Left colon (tissue), 2 donors: ENCODE measurements around the gene FOLR3. TPM values are rescaled to one million over a fixed set of nuclear protein-coding genes. Genes with fewer than 3 reads are reported as not detected.
"Not testable (repeated sequence)": the region's sequence is repeated elsewhere in the genome, so short reads cannot be mapped to it uniquely, and the experiment has no call there.

Source experiments
- ATAC-seq: fragments of 200-7000 bp; cut with Tn5 transposase; one replicate; pipeline ENCODE4 v1.9.1; 2020; ENCODE audit warnings: mild to moderate bottlenecking, moderate library complexity
- DNase-seq, 2 donors: peaks; one replicate each; pipeline ENCODE4 v3.0.0-alpha.2; 2020
- intact Hi-C, 2 donors: fragments of 100-400 bp; cut with DNase I in 1 of 2; cut with micrococcal nuclease in 1 of 2; formaldehyde crosslinking; loops; one replicate each; pipeline versions ENCODE4 v1.11.2 to v1.14.0; 2022; cut with DNase I, micrococcal nuclease
- long read RNA-seq: library from polyadenylated mRNA; unstranded; transcript quantifications from one replicate; pipeline ENCODE4 v2.0.0, GENCODE V29; 2021
- total RNA-seq, 2 donors: library from RNA; stranded (reverse); fragmentation: NEBNext Ultra II Directional; extraction: Animal tissue kit (Norgen Biotek cat#: 25700); gene quantifications; one replicate each; pipeline ENCODE4 v1.2.1, GENCODE V29; 2021
- donor health status: DM: no; HTN: no; CAD: no.
- donor health status: DM: yes; HTN: yes; CAD: no.

Gene FOLR3
- total RNA-seq = not detected
- long read RNA-seq = 0 reads

DNA sequence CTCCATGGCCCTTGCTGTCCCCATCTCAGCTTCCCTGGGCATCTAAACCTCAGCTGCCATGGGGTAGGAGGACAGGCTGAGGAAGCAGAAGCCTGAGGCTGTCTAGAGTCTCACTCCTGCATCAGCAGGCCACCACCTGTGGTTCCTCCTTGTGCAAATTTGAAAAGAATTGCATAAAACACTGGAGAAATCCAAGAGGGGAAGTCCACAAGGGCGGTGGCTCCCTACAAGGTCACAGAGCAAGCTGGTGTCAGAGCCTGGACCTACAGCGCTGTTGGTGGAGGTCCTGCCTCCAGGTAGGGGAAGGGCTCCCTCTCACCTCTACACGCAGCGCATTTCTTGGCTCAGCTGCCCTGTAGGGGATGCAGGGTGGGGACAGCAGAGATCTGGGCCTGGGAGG lies at the start of gene FOLR3:
Gene FOLR3 (plus strand): TSS at position 253 of the 400 bp plus-strand sequence. CDS start 228 bp downstream, outside the sequence.
- DNase-seq, intact Hi-C loops, ATAC-seq: not testable (repeated sequence)

DNA sequence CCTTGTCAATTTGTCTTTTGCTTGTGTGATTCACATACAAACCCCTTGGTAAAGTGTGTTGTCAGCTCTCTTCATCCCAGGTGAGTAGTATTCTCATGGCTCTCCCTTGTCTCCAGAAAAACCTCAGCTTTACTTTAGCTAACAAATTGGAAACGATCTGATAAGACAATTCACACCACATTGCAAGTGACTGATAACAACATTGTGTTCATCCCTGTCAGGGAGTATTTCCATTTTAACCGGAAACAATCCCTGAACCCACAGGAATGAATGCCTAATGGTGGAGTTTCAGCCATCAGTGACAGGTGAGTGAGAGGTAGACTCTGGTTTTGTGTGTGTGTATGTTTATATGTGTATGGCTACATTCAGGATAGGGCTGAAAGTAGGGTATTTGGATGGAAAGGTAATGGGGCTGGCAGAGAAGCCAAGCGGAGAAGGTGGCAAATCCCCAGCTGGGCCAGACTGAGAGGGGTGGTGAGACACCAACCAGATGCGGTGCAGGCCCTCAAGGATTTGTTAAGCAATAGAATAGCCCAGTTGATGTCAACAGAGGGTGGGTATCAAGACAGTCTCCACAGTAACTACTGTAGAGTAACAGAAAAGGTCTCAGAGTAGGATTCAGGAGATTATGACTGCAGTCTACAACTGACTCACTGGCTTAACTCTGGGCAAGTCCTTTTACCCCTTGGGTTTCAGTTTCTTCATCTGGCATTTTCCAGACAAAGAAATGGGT lies 47.3 kb upstream of the FOLR3 start:
- ATAC-seq = no peak
- intact Hi-C loops = no loop called here
- no peak for DNase-seq

DNA sequence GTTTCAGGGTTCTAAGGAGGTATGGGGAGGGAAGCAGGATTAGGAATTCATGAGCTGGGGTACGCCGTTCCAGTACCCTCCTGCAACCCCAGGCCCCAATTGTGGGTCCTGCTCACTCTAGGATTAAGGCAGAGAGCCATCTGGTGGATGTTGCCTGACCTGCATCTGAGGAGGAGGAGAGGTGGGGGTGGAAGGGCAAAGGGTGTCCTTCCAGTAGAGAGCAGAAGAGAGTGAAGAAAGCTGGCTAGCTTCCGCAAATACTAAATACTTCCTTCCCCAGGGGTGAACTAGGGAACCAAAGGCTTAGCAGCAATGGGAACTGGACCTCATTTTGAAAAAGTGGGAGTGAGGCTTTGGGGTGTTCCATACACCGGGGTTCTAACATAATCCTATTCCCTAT lies 44.2 kb upstream of the FOLR3 start:
- DNase-seq = peak; percentile 79 to 84
- ATAC-seq = peak; percentile 95
- intact Hi-C loops = loop anchor here in 1 of 2 donors (1.0 kb wide), 1 partner anchor 66 kb away; no protein-coding TSS in a partner anchor

DNA sequence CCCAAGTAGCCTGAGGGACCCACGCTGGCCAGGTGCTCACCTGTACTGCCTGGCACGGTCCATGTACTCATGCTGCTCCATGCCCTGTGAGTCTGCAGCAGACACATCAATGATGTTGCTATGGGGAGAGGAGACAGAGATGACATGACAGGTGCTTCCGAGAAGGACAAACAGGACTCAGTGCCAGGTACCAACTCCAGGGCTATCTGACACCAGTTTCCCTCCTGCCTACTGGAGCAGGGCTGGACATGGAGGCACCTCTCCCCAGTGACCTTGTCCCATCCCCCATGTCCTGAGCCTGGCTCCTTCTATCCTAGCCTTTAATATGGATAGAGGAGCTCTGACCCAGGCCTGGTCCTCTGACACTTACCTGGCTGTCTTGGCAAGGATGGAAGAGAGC lies 36.8 kb upstream of the FOLR3 start:
- ATAC-seq (no peak), DNase-seq (no peak)
- intact Hi-C loops = no loop called here

DNA sequence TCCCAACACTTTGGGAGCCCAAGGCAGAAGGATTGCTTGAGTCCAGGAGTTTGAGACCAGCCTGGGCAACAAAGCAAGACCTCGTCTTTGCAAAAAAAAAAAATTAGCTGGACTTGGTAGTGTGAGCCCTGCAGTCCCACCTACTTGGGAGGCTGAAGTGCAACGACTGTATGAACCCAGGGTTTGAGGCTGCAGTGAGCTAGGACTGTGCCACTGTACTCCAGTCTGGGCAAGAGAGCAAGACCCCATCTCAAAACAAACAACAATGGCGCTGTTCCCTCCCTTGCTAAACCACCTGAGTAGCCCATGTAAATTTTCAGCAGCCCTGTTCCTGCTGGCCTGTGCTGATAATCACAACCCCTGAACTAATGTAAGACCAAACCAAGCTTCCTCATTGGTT lies 35.5 kb upstream of the FOLR3 start:
- no peak for ATAC-seq
- intact Hi-C loops = no loop called here
- no peak for DNase-seq

DNA sequence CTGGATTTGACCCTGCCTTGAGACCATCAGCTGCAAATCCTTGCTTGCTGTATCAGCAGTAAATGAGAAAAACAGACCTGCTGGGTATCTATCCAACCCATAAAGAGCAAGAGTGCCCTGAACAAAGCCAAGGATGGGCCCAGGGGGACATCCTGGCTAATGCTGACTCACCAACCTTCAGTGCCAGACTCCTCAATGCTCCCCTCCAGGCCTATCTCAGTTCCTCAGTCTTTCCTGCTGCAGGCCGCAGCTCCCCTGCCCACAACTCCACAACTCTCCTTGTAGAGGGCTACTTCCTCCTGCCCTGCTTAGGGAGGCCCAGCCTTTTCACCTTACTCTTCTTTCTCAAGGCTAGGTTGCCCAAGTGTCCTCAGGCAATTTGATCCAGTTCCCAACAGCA lies 35.1 kb upstream of the FOLR3 start:
- no peak for ATAC-seq
- no peak for DNase-seq
- intact Hi-C loops = no loop called here

DNA sequence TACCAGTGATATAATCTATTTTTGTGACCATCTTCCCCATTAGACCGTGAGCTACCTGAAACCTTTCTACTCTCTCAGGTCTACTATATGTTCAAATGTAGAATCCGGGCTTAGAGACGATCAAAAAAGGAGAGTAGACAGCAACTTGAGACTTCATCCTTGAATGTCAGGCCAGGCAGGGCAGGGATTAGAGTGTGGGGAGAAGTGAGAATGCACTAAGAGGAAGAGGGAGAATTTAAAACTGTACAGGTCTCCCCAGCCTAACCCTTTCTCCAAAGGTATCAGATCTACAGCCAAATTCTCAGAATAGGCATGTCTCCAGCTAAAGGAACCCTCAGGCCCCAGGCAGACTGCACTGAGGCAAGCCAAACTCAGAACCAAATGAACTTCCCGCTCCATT lies 33.4 kb upstream of the FOLR3 start:
- ATAC-seq (peak; percentile 0), DNase-seq (no peak)
- intact Hi-C loops = no loop called here

DNA sequence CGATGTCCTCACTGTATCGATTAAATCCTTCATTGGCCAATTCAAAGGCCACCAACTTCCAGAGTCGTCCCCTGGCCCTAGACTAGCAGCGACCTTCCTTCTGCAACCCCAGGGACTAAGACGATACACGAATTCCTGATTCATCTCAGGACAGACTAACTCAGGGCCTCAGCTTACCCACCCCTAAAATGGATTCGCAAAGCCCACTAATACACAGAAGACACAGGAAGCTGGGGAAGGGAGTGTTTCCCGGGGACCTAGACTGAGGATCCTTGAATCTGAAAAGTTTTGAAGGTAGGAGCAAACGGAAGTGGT lies 32.9 kb upstream of the FOLR3 start:
- ATAC-seq (no peak), DNase-seq (no peak)
- intact Hi-C loops = no loop called here

DNA sequence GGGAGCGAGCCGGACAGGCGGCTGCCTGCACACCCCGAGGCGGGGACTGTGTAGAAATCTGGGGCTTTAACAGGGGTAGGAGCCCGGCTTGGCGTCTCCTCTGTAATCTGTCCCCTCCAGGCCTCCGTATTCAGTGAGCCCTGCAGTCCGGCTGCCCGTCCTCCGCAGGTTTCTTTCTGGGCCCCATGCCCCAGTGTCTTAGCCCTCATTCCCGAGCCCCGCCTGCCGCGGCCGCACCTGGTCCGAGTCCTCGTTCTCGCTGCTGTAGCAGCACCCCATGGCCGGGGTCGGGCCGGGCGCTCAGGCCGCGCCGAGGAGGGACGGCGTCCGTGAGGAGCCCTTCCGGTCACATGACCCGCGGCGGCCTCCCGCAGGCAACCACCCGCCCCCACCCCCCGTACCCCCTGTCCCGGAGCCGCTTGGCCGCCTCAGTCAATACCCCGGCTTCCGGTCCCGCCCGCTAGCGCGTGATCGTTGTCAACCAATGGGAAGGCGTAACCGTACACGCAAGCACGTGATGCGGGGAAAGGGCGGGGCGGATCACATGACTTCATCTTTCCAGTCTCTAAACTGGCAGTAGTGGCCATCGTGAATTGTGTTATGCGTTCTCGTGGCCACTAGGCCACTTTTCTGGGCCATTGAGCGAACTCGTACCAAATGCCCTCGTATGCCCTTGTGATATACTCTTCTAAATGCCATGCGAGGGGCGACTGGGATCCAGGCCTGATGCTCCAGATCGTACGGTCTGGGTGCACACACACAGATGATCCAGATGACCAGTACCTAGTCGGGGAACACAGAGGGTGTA lies 32.4 kb upstream of the FOLR3 start, which contains the start of gene LAMTOR1:
Gene LAMTOR1 (minus strand): TSS at position 352 of the 808 bp plus-strand sequence. CDS start 73 bp downstream, at position 279.
- intact Hi-C loops = no loop called here
- DNase-seq (peak; percentile 100), ATAC-seq (peak; percentile 97)

DNA sequence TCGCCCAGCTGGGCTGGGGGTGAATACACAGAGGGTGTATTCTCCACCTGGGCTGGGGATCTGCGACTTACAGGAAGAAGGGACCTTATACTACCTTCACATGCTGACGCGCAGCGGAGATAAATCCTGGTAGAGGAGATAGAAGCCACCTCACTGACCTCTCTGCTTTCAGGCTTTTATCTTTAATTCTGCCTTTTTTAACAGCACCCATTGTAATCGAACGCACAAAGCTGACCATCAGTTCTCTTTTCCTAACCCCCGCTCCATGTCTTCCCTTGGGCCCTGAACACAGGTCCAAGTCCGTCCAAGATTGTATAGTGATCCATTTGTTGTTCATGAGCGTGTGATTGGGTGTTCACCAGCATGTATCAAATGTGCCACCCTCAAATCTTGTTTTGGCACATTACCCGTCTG lies 31.8 kb upstream of the FOLR3 start:
- intact Hi-C loops = no loop called here

DNA sequence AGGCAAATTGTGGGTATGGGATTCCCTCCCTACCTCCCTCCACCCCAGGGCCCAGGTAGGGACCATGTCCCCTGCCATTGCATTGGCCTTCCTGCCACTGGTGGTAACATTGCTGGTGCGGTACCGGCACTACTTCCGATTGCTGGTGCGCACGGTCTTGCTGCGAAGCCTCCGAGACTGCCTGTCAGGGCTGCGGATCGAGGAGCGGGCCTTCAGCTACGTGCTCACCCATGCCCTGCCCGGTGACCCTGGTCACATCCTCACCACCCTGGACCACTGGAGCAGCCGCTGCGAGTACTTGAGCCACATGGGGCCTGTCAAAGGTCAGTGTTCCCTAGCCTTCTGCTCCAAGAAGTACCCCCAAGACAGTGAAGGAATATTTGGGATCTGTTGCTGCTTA lies 29.6 kb upstream of the FOLR3 start, which contains the start of gene TOMT:
Gene TOMT (plus strand): TSS at position 37 of the 400 bp plus-strand sequence. CDS start 28 bp downstream, at position 65.
- no peak for DNase-seq
- intact Hi-C loops = no loop called here
- no peak for ATAC-seq

More for the DNA sequence above, 31.8 kb upstream of the FOLR3 start:
- ATAC-seq = no peak
- no peak for DNase-seq

DNA sequence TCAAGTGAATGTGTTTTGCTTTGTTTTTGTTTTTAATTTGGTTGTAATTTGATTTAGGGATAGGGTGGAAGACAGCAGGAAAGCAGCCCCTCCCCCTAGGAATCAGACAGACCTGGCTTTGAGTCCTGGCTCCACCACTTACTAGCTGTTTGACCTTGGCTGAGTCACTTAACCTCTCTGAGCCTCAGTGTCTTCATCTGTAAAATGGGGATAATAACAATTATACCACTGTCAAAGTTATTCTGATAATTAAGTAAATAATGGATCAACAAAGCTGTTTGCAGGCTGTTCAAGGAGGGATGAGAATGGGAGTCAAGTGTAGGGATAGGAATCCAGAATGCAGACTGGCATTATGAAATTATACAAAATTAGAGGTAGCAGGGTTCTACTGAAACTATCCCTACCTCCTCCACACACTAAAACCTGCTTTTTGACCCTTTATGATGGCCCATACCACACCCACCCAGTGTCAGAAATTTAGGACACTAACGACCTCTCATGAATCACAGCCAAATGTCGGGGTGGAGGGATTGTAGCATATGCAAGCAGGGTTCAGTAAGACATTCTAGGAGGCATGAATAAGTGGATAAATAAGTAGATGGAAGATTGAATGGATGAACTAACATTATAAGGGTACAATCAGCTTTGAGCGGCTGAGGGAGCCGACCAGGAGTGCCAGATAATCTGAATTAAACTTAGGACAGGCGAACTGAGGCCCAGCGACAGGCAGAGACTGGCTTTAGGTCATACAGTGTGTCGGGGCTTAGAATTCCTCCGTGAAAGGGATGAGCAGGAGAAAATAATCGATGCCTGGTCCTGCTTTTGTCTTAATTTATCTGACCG lies 24.0 kb upstream of the FOLR3 start:
- ATAC-seq (no peak), DNase-seq (no peak)
- intact Hi-C loops = no loop called here

DNA sequence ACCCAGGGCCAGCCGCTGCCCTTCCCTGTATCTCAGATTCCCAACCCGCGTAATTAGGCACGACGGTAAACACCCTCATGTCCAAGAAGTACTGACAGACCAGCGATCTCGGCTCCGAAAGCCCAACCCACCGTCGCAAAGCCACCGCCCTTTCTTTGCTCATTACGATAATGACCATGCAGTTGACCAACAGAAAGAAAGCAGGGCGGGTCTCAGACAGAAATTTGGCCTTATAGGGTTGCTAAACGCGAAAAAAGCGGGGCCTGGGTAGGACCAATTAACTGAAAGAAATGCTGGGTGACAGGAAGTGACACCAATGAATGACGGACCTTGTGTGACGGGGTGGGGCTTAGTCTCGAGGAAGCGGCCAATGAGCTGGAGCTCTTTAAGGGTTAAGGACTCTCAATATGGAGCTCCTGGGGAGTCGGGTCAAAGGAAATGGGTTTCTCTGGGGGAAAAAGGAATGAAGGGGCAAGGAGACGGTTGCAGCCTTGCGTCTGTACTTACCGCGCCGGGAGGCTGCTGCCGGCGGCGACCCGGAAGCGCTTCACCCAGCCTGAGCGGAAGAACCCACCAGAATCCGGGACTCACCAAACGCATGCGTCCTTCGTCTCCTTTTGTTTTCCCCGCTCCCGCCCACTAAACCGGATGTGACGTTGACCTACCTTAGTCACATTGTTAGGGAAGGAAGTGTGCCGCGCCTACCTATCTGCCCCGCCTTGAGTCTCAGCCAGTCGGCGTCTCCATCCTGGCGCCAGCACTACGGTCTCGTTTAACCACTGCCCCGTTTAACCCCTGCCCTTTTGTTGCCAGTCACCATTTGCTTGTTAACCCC lies 23.2 kb upstream of the FOLR3 start, which contains the start of gene ANAPC15:
Gene ANAPC15 (minus strand): TSS at position 553 of the 835 bp plus-strand sequence. CDS start 1,419 bp downstream, outside the sequence.
- DNase-seq (peak; percentile 99), ATAC-seq (peak; percentile 90)
- intact Hi-C loops = no loop called here

DNA sequence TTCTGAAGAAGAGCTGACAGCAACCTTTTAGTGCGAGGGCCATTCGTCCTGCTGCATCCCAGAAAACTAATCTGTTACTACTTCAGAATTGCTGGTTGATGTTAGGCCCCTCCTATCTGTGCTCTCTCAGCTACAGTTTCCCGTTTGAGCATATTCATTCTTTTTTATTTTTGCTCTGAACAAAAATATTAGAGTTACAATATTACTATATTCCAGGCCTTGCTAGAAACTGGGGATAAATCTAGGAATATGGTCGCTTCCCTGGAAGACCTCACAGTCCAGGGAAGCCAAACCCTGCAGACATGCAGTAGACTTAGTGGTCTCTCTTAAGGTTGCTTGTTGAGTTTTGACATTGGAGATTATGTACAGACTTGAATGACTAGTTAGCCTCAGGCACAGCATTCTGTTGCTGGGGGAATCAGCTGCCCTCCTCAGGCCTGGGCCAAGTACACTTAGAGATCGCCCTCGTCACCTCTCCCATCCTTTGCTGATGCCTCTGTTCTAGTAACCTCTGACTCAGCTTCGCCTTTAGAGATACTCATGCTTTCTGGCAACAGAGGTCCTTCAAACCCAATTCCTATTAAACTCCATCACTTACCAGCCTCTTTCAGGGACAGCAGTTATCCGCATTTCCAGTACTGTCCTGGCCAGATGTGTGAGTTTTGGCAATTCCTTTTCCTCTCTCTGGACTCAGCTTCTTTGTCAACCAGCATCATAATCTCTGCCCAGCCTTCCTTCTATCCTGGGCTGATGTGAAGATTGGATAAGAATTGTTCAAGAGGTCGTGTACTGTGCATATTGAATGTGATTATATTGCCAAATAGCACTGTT lies 22.3 kb upstream of the FOLR3 start:
- intact Hi-C loops = no loop called here
- ATAC-seq = no peak
- no peak for DNase-seq

DNA sequence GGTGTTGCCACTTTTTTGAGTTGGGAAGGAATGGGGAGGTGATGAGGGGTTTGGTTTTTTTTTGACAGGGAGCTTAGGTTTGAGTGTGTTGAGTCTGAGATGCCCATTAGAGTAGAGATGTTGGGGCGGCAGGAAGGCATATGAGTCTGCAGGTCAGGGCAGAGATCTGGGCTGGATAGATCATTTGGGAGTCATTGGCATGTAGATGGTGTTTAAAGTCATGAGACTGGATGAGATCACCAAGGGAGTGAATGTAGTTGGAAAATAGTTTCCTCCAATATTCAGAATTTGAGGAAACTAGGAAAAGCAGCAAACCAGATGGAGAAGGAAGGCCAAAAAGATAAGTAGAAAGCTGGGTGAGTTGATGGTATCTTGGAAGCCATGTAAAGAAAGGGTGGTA lies 21.0 kb upstream of the FOLR3 start:
- ATAC-seq (no peak), DNase-seq (no peak)
- intact Hi-C loops = no loop called here

DNA sequence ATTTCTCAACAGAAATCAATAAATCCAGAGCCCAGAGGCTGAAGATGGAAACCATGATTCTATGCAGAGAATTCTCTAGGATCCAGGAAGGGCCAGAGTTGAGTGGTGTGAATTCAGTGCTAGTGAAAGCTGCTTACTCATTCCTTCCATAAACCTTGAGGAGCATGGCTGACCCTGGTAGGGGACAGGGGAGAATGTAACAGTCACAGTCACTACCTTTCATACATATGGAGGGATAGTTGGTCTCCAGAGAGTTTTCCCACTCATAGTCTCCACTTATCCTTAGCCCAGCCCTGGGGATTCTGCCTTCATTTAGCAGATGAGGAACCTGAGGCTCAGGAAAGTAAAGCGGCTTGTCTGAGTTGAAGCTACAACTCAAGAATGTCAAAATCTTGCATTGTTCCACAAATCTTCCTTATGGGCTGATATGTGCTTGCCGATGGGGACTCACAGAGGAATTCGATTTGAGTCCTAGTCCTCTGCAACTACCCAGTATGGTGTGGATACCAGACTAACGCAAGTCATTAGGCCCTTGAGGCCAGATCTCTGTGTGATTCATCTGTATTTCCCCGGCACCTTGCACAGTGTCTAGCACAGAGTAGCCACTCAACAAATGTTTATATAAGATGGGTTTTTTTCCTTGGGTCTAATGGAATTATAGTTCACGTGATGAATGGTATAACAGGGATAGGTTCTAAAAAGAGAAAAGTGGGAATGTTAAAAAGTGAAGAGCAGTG lies 19.3 kb upstream of the FOLR3 start:
- intact Hi-C loops = no loop called here
- ATAC-seq = no peak

DNA sequence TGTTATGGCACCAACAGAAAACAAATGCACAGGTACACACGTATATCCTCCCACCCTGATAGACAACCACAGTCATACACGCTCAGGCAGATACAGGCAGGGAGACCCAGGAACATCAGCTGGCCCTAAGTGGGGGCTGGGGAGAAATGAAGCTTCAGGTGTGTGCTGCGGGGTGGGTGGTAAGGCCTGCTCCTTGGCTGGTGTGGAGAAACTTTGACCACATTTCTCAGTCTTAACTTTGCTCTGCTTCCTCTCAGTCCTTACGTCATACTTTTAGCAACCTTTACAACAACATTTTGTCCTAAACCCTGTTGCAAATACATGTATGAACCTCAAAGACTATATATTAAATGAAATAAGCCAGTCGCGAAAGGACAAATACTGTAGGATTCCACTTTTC lies 16.3 kb upstream of the FOLR3 start:
- intact Hi-C loops = no loop called here
- no peak for DNase-seq
- ATAC-seq = no peak

More for the DNA sequence above, 19.3 kb upstream of the FOLR3 start:
- DNase-seq = no peak
